IPS-18a (cell line): Measurements from ENCODE around the gene SRL.
"Not testable (repeated sequence)": the region's sequence is repeated elsewhere in the genome, so short reads cannot be mapped to it uniquely, and the experiment has no call there.

Experiments used
- H3K27ac ChIP-seq: one replicate; pipeline ENCODE4 v1.5.1; 2013; ENCODE audit warnings: low read length
- H3K27me3 ChIP-seq: one replicate; pipeline ENCODE4 v1.6.1; 2013; ENCODE audit warnings: mild to moderate bottlenecking, low read length; ENCODE audit not compliant: control insufficient read depth, insufficient read depth
- H3K36me3 ChIP-seq: one replicate; pipeline ENCODE4 v1.6.1; 2013; ENCODE audit warnings: low read depth, low read length; ENCODE audit not compliant: control insufficient read depth
- H3K4me1 ChIP-seq: one replicate; pipeline ENCODE4 v1.6.1; 2013; ENCODE audit warnings: low read depth, low read length; ENCODE audit not compliant: control insufficient read depth
- H3K4me3 ChIP-seq: one replicate; pipeline ENCODE4 v1.5.1; 2013; ENCODE audit warnings: low read length
- H3K9ac ChIP-seq: one replicate; pipeline ENCODE4 v1.6.1; 2013; ENCODE audit warnings: mild to moderate bottlenecking, low read length, moderate library complexity
- H3K9me3 ChIP-seq: one replicate; pipeline ENCODE4 v1.6.1; 2013; ENCODE audit warnings: low read depth, low read length; ENCODE audit not compliant: control insufficient read depth

The SRL gene

DNA sequence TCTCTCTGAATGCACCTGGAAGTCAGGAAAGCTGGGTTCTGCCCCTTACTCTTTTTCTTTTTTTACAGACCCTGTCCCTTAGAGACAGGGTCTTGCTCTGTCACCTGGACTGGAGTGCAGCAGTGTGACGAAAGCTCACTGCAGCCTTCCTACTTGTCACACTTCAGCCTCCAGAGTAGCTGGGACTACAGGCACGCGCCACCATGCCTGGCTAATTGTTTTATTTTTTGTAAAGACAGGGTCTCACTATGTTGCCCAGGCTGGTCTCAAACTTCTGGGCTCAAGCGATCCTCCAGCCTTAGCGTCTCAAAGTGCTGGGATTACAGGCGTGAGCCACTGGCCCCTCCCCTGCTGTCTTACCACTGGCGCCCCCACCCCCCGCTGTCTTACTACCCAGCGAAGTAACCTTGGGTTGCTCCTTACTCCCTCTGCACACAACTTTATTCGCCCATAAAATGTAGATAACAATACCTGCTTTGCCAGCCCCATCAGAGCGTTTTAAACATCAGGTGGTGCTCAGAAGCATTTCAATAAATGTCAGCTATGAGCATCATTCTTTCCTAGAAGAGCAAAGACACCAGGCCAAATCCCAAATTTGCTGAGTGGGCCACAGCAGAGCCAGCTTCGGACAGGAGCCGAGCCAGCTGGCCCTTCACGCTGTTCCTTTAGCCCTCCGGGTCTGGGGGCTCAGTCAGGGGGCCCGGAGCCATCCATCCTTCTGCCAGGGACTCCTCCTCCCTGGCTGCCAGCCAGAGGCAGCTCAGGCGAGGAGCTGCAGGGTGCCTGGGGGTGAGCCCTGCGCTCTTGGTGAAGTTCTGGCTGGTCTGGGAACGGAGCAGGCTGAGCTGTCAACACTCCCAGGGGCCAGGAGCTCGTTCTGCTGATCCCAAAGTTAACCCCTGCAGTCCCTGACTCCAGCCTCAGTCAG, 24.4 kb downstream of the SRL start:
- H3K27me3 ChIP-seq: no peaks in the 10 kb centered on the region
- H3K27ac ChIP-seq: no peak overlapping the region
- H3K36me3 ChIP-seq: no peaks in the 10 kb centered on the region
- no peak overlapping the region for H3K9ac ChIP-seq
- H3K4me3 ChIP-seq: no peak overlapping the region
- H3K4me1 ChIP-seq: peaks cover 15% of the 10 kb centered on the region
- no peaks in the 10 kb centered on the region for H3K9me3 ChIP-seq

DNA sequence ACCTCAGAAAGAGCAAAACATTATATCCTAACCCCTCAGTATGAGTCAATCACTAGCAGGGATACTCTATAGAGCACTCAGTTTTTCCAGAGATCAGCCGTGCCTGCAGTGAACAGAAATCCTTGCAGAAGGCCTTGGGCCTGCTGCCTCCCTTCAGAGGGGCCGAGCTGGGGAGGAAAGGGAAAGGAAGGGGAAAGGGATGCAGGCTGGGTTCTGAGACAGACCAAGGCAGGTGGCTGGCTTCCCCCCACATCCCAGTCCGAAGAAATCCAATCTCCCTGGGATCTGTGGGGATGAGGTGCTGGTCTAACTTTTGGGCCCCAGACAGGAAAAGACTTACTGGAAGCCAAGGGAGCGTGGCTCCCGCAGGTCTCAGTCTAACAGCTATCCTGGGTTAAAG, 25.3 kb downstream of the SRL start:
- Histone ChIP-seq H3K36me3 (no peaks in the 10 kb centered on the region), H3K27me3 (no peaks in the 10 kb centered on the region), H3K9ac (no peak overlapping the region), H3K9me3 (no peaks in the 10 kb centered on the region), H3K27ac (no peak overlapping the region), H3K4me3 (no peak overlapping the region), H3K4me1 (peaks cover 15% of the 10 kb centered on the region)

GRCh38 chr16:4215106-4215505, 26.8 kb downstream of the SRL start:
- H3K27me3 ChIP-seq: no peaks in the 10 kb centered on the region
- no peak overlapping the region for H3K9ac ChIP-seq
- peaks cover 15% of the 10 kb centered on the region for H3K4me1 ChIP-seq
- no peaks in the 10 kb centered on the region for H3K9me3 ChIP-seq
- H3K4me3 ChIP-seq: no peak overlapping the region
- H3K27ac ChIP-seq: no peak overlapping the region
- H3K36me3 ChIP-seq: no peaks in the 10 kb centered on the region

- no peaks in the 10 kb centered on the region for H3K36me3 ChIP-seq
- no peak overlapping the region for H3K27ac ChIP-seq
- H3K27me3 ChIP-seq: no peaks in the 10 kb centered on the region
- peaks cover 15% of the 10 kb centered on the region for H3K4me1 ChIP-seq
- no peaks in the 10 kb centered on the region for H3K9me3 ChIP-seq
- H3K9ac ChIP-seq: no peak overlapping the region
- H3K4me3 ChIP-seq: no peak overlapping the region
Measured at GRCh38 chr16:4214215-4214621, 27.7 kb downstream of the SRL start.

DNA sequence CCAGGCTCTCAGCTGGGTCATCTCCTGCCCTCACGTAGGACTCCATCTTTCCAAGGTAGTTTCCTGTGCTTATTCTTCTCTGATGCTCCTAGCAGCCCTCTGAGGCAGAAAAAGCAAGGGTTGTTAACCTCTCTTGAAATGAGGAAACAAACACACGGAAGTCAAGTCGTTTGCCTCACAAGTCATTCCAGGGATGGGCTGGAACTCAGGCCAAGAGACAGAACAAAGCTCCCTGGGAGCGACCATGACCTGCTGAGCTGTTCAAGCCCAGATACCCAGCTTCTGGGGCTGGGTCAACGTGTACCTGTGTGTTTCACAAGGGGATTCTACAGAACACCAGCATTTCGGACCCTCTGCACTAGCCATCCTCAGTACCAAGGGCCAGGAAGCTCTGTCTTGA, 28.1 kb downstream of the SRL start:
- no peaks in the 10 kb centered on the region for H3K36me3 ChIP-seq
- H3K9ac ChIP-seq: no peak overlapping the region
- H3K9me3 ChIP-seq: no peaks in the 10 kb centered on the region
- no peak overlapping the region for H3K4me3 ChIP-seq
- peaks cover 15% of the 10 kb centered on the region for H3K4me1 ChIP-seq
- no peaks in the 10 kb centered on the region for H3K27me3 ChIP-seq
- H3K27ac ChIP-seq: no peak overlapping the region

- Histone ChIP-seq H3K4me3 (no peak overlapping the region), H3K27ac (no peak overlapping the region), H3K27me3 (no peaks in the 10 kb centered on the region), H3K4me1 (peaks cover 15% of the 10 kb centered on the region), H3K9me3 (no peaks in the 10 kb centered on the region), H3K36me3 (no peaks in the 10 kb centered on the region), H3K9ac (no peak overlapping the region)
Measured at GRCh38 chr16:4212934-4213296, 29.0 kb downstream of the SRL start.

- Histone ChIP-seq H3K27ac (no peak overlapping the region), H3K27me3 (no peaks in the 10 kb centered on the region), H3K9ac (no peak overlapping the region), H3K4me1 (peaks cover 11% of the 10 kb centered on the region), H3K9me3 (no peaks in the 10 kb centered on the region), H3K36me3 (no peaks in the 10 kb centered on the region), H3K4me3 (no peak overlapping the region)
Measured at GRCh38 chr16:4212211-4212933, 29.5 kb downstream of the SRL start.

GRCh38 chr16:4211445-4212210, 30.3 kb downstream of the SRL start:
- H3K9me3 ChIP-seq, H3K4me3 ChIP-seq, H3K27ac ChIP-seq, H3K27me3 ChIP-seq, H3K9ac ChIP-seq, H3K4me1 ChIP-seq, H3K36me3 ChIP-seq: not testable (repeated sequence)

GRCh38 chr16:4209666-4210065, 32.2 kb downstream of the SRL start:
- H3K4me1 ChIP-seq: peaks cover 8% of the 10 kb centered on the region
- H3K27ac ChIP-seq: no peak overlapping the region
- no peaks in the 10 kb centered on the region for H3K9me3 ChIP-seq
- no peak overlapping the region for H3K4me3 ChIP-seq
- H3K9ac ChIP-seq: no peak overlapping the region
- no peaks in the 10 kb centered on the region for H3K36me3 ChIP-seq
- no peaks in the 10 kb centered on the region for H3K27me3 ChIP-seq

DNA sequence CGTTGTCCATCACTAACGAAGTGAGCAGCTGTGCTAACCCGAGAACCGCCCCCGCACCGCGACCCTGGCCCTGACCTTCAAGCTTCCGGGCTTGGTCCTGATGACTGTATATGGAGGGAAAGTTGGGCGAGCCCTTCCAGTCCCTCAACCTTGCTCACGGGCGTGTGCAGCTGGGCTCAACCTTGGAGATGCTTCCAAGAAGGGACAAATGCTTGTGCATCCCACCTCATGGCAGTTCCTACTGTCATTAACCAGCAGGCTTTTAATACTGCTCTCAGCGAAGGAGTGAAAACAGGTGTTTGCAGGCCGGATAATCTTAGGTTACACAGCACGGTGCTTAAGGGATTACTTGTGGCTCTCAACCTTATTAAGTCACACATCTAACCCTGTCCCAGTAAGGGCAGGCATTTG, 33.5 kb downstream of the SRL start:
- Histone ChIP-seq H3K9ac (no peak overlapping the region), H3K4me3 (no peak overlapping the region), H3K27ac (no peak overlapping the region), H3K36me3 (no peaks in the 10 kb centered on the region), H3K27me3 (no peaks in the 10 kb centered on the region), H3K4me1 (no peaks in the 10 kb centered on the region), H3K9me3 (no peaks in the 10 kb centered on the region)

- H3K4me1 ChIP-seq: no peaks in the 10 kb centered on the region
- H3K27me3 ChIP-seq: no peaks in the 10 kb centered on the region
- H3K4me3 ChIP-seq: no peak overlapping the region
- H3K27ac ChIP-seq: no peak overlapping the region
- H3K9me3 ChIP-seq: no peaks in the 10 kb centered on the region
- no peaks in the 10 kb centered on the region for H3K36me3 ChIP-seq
- H3K9ac ChIP-seq: no peak overlapping the region
Measured at GRCh38 chr16:4207683-4208340, 34.1 kb downstream of the SRL start.
